BLaER1 treated with 17β-estradiol and CSF1 and Interleukin-3, amounts not matched to agents 10 nM and 100 nM (cell line): Measurements from ENCODE around the gene LRIG3.

Experiments used
- H3K27ac ChIP-seq, 11 experiments: shearing (Covaris generic); formaldehyde crosslinking; 2 replicates each; pipeline ENCODE4 v1.8.1; 2022
- H3K27me3 ChIP-seq, 11 experiments: shearing (Covaris generic); formaldehyde crosslinking; 2 replicates each; pipeline ENCODE4 v1.8.1; 2022
- H3K36me3 ChIP-seq, 11 experiments: shearing (Covaris generic); formaldehyde crosslinking; 2 replicates each; pipeline ENCODE4 v1.8.1; 2022
- H3K4me1 ChIP-seq, 10 experiments: shearing (Covaris generic); formaldehyde crosslinking; 2 replicates each; pipeline ENCODE4 v1.8.1; 2022
- H3K4me2 ChIP-seq, 11 experiments: shearing (Covaris generic); formaldehyde crosslinking; 2 replicates each; pipeline ENCODE4 v1.8.1; 2022
- H3K4me3 ChIP-seq, 10 experiments: shearing (Covaris generic); formaldehyde crosslinking; 2 replicates each; pipeline ENCODE4 v1.8.1; 2022
- H3K9ac ChIP-seq, 11 experiments: shearing (Covaris generic); formaldehyde crosslinking; 2 replicates each; pipeline ENCODE4 v1.8.1; 2022
- H3K9me3 ChIP-seq, 11 experiments: shearing (Covaris generic); formaldehyde crosslinking; replicated peaks in 1 of 11; 2 replicates each; pipeline ENCODE4 v1.8.1; 2022
- H4K20me1 ChIP-seq, 11 experiments: shearing (Covaris generic); formaldehyde crosslinking; 2 replicates each; pipeline ENCODE4 v1.8.1; 2022
- Cebpa-rat ChIP-seq, 11 experiments: shearing (Covaris generic); IDR thresholded peaks; 2 replicates each; pipeline ENCODE4 v1.8.1; 2022

The LRIG3 gene

DNA sequence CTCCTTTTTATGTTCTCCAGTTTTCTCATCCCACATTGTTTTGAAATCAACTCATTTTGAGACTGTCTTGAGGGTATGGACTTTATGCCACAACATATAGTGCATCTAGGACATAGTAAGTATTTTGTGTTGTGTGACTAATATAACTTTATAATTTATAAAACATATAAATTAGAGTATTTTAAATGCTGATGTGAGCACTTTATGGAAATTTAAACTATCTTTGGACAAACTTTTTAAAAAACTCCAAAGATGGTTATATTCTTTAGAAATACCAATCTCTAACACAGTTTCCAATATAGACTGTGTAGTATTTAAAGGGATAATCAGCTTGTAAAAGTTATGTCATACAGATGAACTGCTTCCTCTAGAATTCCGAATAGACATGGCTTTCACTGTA lies 87.4 kb downstream of the LRIG3 start:
- no peak overlapping the region for H3K9ac ChIP-seq
- no peak overlapping the region for H3K4me3 ChIP-seq
- H3K4me2 ChIP-seq, result no peak overlapping the region
- H3K4me1 ChIP-seq, result no peaks in the 10 kb centered on the region
- no peaks in the 10 kb centered on the region for H3K27me3 ChIP-seq
- H4K20me1 ChIP-seq, result no peaks in the 10 kb centered on the region
- no peak overlapping the region for H3K27ac ChIP-seq
- no peak for TF ChIP-seq Cebpa-rat (IDR thresholded peaks at IDR 0.05)
- H3K9me3 ChIP-seq, result peaks cover 0 to 11% (median 0%) of the 10 kb centered on the region in 11 experiments; a peak in 4 of 22 replicates
- no peaks in the 10 kb centered on the region for H3K36me3 ChIP-seq
